HG03103 (cell line): ENCODE results near the gene ATXN2.
A peak's percentile ranks its signal among the peaks of the same experiment; 100 is the strongest.

Experiments
- ATAC-seq: cut with Tn5 transposase; IDR thresholded peaks from one replicate; pipeline ENCODE4 v1.9.1; 2021; ENCODE audit warnings: low read depth; ENCODE audit not compliant: unreplicated experiment

The ATXN2 gene

DNA sequence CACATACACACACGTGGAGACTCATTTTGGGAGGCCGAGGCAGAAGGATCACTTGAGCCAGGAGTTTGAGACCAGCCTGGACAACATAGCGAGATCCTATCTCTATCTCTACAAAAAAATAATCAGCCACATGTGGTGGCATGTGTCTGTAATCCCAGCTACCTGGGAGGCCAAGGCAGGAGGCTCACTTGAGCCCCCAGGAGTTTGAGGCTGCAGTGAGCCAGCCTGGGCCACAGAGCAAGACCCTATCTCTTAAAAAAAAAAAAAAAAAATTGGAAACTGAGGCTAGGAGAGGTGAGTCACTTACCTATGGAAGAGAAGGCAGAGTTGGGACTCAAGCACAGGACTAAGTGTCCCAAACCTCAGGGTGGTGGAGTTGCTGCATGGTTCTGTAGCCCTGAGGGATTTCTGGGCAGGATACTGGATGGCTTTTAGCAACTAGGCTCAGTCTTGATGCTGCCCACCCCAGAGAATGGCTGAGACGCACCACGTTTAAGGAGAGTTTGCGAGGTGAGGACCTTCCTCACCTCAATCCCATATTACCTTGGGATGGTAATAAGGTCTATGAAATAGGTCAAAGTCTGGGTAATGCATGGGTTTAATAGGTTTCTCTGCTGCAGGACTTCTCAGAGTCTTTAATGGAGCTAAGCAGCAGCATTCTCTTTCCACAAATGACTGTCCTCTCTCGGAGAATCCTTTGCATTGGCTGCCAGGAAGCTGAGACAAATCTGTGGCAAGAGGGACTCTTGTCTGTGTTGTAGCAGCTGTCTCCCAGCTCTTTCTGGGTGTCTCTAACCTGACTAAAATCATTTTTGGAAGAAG, 157.8 kb downstream of the ATXN2 start:
- ATAC-seq: no peak

DNA sequence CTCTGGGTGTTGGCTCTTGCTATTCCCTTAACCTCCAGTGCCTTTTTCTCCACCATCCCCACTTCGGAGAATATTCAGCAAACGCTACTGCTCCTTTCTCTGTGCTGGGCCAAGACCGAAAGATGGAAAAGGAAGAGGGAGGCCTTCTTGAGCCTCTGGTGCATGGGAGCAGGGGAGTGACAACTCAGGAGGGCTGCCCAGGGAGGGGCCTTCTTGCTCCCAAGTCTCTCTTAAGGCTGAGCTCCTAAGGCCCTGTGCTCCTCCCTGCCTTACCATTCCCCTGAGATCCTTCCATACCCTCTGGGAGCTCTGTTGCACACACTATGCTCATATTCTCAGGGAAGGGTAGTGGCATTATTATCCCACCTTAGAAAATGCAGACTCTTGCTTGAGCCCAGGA, 158.5 kb downstream of the ATXN2 start:
- no peak for ATAC-seq

DNA sequence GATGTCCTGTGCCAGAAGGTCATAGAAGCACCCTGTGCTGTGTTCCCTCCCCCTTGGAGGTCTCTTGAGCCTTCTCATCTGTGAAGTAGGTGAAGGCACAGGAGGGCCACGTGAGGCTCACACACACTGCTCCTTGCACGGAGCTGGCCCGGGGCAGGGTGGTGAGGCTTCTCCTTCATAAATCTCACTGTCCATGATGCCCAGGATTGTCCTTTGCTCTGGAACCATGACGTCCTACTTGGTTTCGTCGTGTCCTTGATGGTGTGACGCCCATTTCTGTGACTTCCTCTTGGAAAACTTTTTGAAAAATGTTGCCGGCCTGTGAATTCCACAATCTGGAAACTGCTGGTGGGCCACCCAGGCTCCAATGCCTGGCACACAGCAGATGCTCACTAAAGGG, 159.0 kb downstream of the ATXN2 start:
- ATAC-seq: no peak

DNA sequence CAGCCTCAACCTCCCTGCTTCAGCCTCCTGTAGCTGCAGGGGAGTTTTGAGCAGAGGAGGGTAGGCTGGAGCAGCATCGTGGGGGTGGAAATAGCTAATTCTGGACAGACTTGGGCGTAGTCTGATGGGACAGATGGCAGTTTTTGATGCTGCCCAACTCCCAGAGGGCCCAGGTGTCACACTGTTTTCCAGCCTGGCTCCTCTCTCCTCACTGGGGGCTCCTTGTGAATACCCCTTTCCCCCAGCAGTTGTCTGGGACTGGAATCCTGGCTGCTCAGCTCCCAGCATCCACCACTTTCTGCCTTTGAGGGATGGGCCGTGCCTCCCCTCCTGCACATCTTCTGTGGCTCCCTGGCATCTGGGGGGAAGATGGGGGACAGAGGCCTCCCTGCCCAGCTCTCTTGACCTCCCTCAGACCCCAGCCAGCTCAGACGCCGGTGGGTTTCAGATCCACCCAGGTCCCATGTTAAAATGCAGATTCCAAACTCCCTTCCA, 159.4 kb downstream of the ATXN2 start:
- ATAC-seq: no peak

DNA sequence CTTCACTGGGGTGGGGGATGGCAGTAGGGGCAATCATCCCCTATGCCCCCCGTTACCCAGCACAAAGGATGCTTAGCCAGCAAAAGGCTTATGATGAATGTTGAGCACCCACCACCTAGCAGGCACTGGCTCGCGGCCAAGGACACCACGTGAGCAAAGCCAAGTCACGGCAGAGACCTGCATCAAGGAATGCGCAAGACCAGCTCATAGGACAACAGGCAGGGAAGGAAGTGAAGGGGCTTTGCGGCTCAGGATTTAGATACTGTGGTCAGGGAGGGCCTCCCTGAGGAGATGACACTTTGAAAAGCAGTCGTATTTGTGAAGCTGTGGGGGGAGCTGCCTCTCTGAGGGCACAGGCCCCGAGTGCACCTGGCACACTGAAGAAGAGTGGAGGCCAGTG, 160.6 kb downstream of the ATXN2 start:
- no peak for ATAC-seq

DNA sequence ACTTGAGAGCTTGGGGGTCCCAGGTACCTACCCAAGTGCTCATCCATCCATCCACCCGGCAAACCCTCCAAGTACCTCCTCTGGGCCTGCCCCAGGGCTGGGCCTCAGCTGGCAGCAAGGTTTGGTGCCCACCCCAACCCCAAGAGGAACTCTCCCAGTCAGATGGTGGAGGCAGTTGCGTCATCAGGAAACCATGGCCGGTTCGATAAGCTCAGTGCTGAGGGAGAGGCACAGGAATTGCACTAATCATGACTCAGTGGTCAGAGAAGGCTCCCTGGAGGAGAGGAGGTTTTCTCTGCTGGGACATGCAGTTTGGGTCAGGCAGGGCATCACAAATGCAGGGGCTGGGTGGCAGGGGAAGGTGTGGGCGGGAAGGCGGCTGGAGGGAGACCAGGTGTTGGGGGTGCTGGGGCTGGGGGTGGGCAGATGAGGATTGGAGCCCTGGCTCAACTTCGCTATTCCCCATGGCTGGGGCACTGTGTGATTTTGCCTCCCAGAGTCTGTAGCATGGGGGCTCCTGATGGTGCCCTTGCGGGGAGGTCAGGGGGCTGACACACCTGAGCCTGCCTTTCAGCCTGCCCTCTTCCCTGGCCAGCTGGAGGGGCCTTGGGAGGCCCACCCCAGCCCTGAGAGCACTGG, 161.2 kb downstream of the ATXN2 start:
- ATAC-seq: no peak

DNA sequence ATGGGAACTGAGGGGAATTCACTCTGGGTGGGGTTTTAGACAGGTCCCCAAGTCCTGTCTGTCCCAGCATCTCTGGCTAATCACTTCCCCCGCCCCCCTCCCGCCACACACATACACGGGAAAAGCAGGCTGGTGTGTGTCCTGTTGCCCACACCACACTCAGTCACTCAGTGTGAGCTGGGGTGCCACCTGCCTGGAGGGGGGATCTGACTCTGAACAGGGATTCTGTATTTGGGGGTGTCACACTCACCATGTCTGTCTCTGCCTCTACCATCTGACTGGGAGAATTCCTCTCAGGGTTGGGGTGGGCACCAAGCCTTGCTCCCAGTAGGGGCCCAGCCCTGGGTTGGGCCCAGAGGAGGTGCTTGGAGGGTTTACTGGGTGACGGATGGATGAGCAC, 162.3 kb downstream of the ATXN2 start:
- no peak for ATAC-seq

DNA sequence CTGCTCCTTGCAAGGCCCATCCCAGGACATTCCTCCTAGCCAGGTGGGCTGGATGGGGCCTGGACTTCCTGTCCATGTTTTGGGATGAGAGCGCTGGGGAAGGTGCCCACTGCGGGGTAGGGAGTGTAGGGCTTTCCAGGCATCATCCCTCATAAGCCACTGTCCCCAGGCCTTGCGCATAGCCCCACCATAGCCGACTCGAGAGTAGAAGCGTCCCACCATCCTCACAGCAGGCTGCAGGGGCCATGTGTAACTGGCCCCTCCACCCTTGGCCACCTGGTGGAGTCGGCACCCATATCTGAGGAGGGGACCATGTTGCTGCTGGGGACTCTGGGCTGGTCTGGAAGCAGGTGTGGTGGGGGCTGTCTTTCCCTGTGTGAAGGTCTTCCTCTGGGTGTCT, 162.8 kb downstream of the ATXN2 start:
- ATAC-seq: no peak

DNA sequence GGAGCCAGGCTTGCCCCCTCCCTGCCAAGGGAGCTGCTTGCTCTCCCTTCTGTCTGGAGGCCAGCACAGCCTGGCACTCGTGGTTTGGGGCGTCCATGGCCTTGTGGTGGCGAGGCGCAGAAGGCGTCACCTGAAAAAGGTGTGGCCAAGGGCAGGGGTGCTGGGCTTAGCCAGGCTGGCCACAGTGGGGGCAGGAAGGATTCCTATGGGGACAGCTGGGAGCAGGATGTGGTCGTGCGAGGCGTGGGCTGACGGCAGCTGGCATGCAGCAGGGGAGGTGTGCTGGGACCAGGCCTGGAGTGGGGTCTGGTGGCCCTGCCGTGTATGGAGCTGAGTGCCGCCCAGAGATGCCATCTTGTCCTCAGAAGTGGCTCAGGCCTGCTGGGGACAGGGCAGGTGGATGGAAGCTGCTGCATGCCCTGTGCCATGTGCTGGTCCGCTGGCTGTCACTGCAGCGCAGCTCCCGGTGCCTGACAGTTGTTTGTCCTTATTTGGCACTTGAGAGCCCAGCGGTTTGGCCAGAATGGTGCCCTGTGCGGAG, 163.4 kb downstream of the ATXN2 start:
- ATAC-seq: no peak

DNA sequence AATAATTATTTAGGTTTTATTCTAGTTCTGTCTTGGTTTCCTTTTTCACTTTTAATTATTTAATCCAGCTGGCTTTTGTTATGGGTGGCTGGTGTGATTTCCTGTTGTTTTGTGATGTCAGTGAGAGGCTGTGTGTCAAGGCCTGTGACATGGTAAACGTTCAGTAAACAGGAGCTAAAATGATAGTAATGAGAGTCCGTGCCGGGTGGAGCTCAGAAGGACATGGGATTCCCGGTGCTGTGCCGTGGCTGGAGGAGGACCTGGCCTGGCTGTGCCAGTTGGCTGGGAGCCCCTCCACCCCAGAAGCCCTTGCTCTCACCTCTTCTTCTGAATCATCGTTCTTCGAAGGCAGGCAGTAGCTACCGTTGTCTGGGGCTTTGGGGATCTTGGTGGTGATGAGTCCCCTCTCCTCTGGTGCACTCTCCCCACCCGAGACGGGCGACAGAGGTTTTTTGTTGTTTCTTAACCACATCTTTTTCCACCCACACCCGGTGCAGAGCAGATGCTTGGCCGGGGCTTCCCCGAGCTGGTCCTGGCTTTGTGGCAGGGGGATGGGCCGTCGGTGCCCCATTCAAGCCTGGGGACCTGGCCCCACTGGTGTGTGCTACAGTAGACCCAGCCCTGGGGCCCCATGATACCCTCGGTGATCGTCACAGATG, 164.3 kb downstream of the ATXN2 start:
- peak; percentile 61 for ATAC-seq

DNA sequence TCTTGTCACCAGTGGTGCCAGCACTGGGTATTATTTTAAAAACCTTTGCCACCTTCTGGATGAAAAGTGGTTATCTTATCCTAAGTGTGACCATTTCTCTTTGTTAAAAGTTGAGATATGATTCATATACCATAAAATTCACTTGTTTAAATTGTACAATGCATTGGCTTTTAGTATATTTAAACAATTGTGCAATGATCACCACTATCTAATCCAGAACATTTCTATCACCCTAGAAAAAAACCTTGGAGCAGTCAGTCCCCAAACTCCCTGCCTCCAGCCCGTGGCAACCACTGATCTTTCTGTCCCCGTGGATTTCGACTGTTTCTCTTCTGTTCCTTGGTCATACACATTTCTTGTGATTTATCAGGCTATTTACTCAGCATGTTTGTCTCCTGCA, 165.1 kb downstream of the ATXN2 start:
- no peak for ATAC-seq

DNA sequence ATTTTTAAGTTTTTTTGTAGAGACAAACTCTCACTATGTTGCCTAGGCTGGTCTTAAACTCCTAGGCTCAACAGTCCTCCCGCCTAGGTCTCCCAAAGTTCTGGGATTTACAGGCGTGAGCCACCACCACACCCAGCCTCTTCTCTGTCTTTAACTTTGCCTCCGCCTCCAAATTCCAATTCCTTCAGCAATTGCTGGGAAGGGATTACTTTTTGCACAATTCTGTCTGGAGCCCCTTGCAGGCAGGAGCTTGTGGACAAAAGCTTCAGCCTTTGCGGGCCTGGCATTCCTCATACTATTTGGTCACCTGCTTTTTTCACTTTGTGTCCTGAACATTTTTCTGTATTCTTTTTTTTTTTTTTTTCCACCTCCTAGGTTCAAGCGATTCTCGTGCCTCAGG, 167.3 kb downstream of the ATXN2 start:
- ATAC-seq: no peak

DNA sequence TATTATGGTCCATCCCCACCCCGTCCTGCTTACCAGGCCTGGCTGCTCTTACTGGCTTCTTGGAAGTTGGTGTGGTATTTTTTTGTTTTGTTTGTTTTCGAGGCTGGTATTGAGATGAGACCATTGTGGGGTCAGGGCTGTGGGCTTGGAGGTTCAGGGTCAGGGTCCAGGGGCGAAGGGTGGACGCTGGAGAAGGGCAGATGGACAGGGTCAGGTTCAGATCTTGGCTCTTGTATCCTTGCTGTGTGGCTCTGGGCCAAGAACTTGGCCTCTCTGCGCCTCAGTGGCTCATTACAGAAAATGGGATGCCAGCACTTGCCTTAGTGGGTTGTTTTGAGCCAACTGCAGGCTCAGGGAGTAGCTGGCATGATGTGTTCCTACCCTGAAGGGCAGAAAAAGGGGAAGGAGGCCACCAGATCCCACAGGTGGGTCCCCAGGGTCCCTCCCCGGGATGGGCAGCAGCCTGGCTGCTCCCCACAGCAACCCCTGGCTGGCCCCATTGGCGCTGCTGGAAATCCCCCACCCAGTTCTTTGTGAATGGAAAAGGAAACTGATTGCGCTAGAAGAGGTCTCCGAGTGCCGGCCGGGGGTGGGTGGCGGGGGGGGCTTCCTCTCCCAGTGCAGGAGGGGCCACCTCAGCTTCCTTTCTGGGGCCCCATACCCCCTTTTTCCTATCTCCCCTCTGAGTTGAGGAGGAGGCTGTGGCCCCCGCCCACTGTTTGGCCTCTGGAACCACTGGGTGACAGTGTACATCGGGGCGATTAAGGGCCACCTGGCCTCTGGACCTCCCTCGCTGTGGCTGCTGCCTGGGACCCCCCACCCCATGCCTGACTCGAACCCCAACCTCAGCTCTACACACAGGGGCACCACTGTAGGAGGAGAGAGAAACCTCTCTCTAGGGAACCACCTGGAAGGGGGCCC, 168.4 kb downstream of the ATXN2 start:
- no peak for ATAC-seq

DNA sequence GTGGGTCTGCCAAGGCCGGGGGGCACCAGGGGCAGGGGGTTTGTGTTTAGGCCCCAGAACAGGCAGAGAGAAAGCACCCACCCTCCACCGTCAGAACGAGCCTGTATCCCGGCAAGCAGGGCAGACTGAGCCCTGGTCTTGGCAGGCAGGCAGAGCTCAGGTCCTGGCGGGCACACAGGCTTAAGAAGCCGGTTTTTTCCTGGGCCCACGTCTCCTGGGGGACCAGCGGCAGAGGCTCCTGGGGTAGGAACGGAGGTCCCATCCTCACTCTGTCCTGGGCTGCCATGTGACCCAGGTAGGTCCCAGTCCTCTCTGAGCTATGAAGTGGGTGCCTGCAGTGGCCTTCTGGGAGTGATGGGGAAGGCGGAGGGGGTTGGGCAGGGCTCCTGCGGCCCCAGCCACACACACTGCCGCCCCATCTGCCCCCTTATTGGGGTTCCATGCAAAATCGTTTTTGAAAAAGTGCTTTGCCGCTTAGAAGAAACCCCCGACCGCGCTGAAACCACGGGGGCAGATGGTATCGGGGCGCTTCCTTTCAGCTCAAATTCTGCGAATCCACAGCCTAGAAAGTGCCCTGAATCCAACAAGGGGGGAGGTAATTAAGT, 169.2 kb downstream of the ATXN2 start:
- no peak for ATAC-seq

DNA sequence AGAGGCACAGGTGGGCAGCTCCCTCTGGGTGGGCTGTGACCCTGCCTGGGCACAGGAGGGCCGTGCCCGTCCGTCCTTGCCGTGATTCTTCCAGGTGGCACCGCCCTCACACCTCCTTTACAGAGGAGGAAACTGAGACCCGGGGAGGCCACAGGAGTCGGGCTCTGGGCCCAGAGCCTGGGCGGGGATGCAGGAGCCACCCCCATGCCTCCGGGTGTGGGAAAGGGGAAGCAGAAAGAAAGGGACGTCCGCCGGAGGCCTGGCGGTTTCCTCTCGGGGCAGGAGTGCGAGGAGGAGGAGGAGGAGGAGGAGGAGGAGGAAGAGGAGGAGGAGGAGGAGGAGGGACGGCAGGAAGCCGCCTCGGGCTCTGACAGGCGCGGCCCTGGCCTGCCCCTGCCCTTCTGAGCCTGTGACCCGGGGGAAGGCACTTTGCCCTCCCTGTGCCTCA, 170.4 kb downstream of the ATXN2 start:
- no peak for ATAC-seq

DNA sequence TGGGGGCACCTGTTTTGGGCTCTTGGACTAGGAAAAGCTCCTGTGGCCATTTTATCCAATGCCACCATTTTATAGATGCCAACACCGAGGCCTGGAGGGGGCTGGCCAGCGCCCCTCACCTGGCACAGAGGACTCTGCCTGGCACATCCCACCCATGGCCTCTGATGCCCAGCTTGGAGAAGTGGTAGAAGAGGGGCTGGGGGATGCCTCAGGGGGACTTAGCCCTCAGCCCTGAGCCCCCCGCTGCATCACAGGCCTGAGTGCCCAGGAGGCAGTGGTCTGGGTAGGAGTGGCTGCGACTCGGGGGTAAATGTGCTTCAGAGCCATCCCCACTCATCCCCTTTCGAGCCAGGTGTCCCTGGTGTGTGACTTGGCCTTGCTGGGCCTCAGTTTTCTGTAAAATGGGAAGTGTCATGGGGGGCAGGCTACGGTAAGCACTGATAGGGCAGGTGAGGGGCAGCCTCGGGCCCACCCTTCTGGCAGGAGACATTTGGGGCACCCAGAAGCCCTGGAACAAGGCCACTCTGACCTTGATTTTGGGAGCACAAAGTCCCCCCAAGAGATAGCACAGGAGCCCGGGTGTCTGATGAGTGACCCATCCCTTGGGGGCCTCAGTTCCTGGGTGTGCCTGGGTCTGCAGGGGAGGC, 170.9 kb downstream of the ATXN2 start:
- ATAC-seq: no peak

DNA sequence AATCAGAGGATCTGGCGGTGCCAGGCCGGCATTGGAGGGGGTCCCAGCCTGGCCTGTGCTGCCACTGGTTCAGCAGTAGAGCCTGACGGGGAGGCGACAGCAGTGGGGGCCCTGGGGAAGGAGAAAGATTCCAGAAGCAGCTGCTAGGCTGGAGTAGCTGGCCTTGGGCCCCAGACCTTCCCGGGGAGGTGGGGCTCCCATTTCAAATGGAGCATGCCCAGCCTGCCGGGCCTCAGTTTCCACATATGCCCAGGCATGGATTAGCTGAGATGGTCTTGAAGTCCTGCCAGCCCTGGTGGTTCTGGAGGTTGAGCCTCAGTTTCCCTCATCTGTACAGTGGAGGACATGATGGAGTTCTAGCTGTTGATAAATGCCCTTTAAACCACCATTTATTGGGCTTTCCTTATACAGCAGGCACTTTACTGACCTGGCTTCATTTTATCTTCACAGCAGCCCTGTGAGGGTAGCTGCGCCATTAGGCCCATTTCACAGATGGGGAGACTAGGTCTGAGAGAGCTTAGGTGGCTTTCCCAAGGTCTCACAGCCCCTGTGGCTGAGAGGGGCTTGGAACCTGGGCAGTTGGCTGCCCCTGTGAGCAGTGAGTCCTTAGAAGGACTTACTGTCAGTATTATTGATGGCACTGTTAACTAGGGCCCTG, 171.6 kb downstream of the ATXN2 start:
- ATAC-seq: no peak

DNA sequence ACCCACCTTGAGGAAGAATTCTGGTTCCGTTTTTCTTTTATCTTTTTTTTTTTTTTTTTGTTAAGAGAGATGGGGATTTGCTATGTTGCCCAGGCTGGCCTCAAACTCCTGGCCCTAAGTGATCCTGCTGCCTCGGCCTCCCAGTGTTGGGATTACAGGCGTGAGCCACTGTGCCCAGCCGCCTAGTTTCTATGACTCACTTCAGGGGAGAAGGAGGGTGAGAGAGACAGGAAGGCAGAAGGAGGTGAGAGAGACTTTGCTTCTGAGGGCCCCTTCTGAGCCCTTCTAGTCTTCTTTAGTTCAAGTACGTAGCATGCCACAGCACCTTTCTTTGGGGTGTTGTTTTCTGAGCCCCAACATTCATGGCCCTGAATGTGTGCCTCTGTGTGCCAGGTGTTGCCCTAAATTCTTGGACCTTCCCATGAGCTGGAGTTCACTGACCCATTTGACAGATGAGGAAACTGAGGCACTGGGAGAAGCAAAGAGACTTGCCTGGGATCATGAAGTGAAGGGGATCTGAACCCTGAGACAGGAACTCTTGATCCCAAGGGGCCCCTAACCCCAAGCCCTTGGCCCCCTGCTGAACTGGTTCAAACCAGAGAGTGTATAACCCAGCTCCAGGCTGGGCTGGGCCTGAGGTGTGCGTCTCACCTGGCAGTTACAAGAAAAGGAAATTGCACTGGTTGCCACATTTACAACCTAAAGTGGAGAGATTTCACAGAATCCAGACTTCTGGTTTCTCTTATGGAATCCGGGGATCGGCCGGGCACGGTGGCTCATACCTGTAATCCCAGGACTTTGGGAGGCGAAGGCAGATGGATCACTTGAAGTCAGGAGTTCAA, 172.6 kb downstream of the ATXN2 start:
- no peak for ATAC-seq
